RKO (cell line): ENCODE measurements around the gene C5AR1.
A peak's percentile ranks its signal among the peaks of the same experiment; 100 is the strongest.
"Not testable (repeated sequence)": the region's sequence is repeated elsewhere in the genome, so short reads cannot be mapped to it uniquely, and the experiment has no call there.

Experiments used
- DNase-seq: peaks from one replicate; pipeline ENCODE4 v3.0.0-alpha.2; 2016; ENCODE audit warnings: low spot score

C5AR1 gene

DNA sequence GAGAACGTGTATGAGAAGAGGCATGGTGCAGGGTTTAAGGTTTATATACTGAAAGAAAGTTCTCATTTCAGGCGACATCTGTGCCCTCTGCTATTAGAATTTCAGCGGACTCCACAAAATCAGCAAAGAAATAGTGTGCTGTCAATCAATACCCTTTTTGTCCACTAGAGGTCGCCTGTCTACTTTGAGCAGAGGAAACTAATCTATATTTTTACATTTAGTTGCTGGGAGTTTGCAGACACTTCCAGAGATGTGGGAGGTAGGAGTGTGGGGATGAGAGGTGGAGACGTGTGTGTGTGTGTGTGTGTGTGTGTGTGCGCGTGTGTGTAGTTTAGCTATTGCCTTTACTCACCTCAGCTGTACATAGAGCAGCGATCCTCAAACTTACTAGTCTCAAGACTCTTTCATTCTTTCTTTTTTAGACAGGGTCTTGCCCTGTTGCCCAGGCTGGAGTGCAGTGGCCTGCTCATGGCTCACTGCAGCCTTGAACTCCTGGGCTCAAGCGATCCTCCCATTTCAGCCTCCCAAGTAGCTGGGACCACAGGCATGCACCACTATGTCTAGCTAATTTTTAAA, 25.2 kb upstream of the C5AR1 start:
- DNase-seq, result peak; percentile 67

DNA sequence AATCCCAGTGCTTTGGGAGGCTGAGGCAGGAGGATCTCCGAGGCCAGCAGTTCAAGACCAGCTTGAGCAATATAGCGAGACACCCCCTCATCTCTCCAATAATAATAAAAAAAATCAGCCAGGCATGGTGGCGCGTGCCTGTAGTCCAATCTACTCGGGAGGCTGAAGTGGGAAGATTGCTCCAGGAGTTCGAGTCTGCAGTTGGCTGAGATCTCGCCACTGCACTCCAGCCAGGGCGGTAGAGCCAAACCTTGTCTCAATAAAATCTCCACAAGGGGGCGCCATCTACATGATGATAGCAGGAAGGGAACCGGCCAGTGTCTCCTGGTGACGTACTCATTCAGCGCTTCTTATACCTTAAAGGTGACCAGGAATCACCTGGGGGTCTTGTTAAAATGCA, 13.6 kb upstream of the C5AR1 start:
- peak; percentile 82 for DNase-seq

DNA sequence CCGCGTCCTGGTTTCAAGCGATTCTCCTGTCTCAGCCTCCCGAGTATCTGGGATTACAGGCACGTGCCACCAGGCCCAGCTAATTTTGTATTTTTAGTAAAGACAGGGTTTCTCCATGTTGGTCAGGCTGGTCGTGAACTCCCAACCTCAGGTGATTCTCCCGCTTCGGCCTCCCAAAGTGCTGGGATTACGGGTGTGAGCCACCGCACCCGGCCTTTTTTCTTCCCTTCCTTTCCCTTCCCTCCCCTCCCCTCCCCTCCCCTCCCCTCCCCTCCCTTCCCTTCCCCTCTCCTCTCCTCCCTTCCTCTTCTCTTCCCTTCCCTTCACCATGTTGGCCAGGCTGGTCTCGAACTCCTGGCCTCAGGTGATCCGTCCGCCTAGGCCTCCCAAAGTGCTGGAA, 8.8 kb upstream of the C5AR1 start:
- not testable (repeated sequence) for DNase-seq

DNA sequence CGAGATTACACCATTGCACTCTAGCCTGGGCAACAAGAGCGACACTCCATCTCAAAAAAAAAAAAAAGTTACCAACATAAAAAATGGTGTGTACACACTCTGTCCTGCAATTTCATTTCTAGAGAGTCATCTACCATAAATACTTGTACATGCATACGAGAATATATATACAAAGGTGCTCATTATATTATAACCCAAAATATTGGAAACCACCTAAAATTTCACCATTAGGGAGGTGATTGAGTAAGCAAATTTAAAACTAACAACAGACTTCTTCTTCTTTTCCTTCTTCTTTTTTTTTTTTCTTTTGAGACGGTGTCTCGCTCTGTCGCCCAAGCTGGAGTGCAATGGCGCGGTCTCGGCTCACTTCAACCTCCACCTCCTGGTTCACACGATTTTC, 7.4 kb upstream of the C5AR1 start:
- no peak for DNase-seq

DNA sequence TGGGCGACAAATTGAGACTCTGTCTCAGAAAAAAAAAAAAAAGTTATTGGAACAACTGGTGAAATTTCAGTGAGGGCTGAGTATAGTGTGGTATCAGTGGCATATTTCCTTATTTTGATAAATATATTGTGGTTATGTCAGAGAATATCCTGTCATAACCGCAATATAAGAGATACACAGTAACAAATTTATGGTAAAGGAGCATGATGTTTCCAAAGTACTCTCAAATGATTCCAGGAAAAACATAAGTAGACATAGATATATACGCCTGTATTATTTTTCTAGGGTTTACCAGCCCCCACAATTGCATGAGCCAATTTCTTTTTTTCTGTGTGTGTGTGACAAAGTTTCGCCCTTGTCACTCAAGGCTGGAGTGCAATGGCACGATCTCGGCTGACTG, 5.7 kb upstream of the C5AR1 start:
- no peak for DNase-seq

DNA sequence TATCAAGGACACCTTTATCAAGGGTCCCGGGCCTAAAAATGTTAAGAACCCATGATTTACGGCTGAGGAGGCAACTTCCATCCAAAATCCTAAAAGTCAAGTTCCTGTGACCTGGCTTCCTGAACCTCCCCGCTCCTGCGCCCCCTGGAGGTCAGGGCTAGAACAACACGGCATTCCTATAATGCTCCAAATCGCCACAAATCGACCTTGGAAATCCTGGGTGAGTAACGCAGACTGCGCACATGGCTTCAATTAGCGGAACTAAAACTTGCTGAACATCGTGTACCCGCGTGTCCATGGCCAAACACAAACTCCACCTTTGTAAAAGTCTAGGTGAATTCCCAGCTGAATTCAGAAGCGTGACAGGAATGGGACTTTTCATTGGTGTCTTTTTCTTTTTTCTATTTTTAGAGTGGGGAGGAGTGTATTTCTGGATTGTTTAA, 4.3 kb upstream of the C5AR1 start:
- peak; percentile 90 for DNase-seq

DNA sequence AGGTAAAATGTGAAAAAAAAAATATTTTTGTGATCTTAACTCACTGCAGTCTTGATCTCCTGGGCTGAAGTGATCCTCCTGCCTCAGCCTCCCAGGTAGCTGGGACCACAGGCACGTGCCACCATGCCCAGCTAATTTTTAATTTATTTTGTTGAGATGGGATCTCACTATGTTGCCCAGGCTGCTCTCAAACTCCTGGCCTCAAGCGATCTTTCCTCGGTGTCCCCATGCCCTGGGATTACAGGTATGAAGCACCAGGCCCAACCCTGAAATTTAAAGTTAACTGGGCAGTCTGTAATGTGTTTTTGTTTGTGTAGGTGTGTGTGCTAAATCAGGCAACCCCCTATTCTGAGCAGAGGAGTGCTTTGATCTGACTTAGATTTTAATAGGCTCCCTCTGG, 3.4 kb upstream of the C5AR1 start:
- DNase-seq, result no peak

DNA sequence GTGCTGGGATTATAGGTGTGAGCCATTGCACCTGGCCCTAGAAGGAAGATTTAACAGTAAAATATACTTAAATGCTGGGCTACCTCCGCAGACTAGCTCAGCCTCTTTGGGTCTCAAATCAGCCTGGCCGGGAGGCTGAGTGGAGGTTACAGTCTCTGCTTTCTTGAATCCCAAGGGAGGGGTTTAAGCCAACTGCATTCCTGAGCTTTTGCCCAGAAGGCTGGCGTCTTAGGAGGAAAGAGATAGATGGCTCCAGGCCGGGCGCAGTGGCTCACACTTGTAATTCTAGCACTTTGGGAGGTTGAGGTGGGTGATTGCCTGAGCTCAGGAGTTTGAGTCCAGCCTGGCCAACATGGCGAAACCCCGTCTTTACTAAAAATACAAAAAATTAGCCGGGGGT, 623 bp upstream of the C5AR1 start:
- no peak for DNase-seq

DNA sequence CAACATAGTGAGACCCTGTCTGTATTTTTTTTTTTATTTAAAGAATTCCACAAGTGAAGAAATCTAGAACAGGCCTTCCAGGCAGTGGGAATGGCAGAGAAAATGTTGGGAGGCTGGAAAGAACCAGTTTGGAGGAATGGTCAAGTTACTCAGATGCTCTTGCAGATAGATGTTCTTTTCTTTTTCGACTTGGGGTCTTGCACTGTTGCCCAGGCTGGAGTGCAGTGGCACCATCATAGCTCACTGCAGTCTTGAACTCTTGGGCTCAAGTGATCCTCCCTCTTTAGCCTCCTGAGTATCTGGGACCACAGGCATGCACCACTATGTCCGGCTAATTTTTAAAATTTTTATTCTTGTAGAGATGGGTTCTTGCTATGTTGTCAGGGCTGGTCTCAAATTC, 662 bp downstream of the C5AR1 start:
- DNase-seq, result no peak

DNA sequence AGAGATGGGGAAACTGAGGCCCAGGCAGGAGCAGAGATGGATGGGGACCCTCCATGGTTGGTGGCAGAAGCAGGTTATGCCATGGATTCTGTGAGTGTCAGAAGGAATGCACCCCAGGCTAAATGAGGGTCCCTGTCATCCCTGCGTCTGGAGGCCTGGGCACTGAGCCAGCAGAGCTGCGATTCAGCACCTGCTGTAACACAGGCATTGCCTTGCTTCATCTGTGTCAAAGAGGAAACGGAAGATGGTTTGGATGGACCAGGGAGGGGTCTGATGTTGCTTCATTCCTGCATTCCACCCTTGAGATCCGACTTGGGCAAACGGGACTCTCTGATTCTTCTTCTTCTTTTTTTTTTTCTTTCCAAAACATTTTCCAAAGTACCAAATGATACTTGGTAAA, 1.2 kb downstream of the C5AR1 start:
- DNase-seq, result peak; percentile 42

DNA sequence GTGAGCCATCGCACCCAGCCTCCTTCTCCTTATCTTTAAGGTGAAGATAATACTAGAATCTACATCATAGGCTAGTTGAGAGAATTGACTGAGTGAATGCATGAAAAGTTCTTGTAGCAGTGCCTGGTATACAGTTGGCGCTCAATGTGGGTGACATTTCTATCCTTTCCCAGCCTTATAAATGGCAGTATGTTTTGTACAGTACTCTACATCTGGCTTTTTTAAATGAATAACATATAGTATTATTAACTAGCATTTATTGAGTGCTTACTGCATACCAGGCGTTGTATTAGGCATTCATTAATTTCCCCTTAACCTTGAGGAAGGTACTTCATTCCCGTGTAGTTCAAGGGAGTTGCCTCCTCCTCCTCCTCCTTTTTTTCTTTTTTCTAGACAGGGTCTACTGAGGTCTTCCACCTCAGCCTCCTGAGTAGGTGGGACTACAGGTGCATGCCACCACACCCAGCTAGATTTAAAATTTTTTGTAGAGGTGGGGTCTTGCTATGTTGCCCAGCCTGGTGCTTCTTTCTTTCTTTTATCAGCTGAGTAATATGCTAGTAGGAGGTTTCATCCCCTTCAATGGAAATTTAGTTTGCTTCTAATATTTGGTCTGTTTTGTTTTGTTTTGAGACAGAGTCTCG, 2.8 kb downstream of the C5AR1 start:
- DNase-seq, result no peak

DNA sequence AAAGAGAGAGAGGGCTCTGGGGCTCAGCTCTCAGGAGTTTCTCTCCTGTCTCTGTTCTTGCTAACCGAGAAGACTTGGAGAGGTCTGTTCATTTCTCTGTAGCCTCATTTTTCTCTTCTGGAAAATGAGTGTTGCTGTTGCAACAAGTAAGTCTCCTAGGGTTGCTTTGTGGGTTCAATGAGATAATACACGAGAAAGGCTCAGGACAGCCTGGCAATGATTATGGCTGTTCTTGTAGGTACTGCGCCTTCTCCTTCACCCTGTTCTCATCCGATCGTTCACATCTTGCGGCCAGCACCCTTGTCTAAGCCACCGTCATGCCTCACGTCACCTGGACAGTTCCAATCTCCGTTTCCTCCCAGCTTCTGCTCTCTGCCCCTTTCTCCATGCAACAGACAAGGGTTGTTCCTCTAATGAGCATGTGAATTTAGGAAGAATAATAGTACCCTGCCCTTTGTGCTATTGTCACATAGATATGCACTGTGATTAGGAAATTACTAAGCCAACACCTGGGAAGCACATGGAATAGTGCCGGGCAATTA, 4.2 kb downstream of the C5AR1 start:
- DNase-seq, result no peak

DNA sequence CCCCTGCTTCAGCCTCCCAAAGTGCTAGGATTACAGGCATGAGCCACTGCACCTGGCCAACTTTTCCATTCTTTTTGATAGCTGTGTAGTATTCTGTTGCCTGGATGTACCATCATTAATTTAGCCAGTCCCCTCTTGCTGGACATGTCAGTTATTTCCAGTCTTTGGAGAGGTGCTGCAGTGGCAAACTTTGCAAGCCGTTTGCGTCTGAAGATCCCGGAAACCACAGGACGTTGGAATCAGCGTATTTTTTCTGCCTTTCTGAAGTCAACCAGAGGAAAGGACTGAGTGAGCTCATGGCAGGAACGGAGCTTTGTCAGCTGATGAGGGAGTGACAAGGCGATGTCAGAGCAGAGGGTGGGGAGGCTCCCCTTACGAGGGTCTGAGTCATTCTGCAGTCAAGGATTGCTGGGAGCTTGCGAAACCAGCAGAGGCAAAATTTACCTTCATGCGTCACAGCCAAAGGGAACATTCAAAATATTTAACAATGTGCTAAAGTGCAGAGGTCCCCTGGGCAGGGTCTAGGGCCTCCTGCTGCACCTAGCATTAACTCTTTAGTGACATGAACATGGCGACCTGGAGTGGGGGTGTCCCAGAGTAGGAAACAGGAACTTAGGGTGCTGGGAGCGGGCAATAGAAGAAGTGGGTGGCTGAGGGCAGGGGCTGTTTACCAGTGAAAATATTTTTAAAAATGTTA, 5.6 kb downstream of the C5AR1 start:
- peak; percentile 99 for DNase-seq

DNA sequence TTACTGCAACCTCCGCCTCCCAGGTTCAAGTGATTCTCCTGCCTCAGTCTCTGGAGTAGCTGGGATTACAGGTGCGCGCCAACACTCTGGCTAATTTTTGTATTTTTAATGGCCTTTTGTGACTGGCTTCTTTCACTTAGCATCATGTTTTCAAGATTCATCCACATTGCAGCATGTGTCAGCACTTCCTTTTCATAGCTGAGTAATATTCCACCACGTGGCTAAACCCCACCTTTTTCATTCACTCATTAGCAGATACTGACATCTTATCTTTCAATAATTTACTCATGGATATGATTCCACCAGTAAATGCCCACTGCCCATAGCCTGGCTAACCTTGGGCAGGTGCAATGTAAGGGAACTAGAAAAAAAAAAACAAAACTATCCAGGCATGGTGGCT, 6.9 kb downstream of the C5AR1 start:
- no peak for DNase-seq

DNA sequence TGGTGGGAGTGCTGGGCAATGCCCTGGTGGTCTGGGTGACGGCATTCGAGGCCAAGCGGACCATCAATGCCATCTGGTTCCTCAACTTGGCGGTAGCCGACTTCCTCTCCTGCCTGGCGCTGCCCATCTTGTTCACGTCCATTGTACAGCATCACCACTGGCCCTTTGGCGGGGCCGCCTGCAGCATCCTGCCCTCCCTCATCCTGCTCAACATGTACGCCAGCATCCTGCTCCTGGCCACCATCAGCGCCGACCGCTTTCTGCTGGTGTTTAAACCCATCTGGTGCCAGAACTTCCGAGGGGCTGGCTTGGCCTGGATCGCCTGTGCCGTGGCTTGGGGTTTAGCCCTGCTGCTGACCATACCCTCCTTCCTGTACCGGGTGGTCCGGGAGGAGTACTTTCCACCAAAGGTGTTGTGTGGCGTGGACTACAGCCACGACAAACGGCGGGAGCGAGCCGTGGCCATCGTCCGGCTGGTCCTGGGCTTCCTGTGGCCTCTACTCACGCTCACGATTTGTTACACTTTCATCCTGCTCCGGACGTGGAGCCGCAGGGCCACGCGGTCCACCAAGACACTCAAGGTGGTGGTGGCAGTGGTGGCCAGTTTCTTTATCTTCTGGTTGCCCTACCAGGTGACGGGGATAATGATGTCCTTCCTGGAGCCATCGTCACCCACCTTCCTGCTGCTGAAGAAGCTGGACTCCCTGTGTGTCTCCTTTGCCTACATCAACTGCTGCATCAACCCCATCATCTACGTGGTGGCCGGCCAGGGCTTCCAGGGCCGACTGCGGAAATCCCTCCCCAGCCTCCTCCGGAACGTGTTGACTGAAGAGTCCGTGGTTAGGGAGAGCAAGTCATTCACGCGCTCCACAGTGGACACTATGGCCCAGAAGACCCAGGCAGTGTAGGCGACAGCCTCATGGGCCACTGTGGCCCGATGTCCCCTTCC, 10.5 kb downstream of the C5AR1 start:
- DNase-seq, result no peak

DNA sequence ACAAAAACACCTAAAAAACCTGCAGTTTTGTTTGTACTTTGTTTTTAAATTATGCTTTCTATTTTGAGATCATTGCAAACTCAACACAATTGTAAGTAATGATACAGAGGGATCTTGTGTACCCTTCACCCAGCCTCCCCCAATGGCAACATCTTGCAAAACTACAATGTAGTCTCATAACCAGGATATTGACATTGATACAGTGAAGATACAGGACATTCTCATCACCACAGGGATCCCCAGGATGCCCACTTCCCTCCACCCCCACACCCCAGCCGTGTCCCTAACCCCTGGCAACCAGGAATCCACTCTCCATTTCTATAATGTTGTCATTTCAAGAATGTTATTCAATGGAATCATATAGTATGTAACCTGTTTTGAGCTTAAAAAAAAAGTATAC, 12.0 kb downstream of the C5AR1 start:
- no peak for DNase-seq

DNA sequence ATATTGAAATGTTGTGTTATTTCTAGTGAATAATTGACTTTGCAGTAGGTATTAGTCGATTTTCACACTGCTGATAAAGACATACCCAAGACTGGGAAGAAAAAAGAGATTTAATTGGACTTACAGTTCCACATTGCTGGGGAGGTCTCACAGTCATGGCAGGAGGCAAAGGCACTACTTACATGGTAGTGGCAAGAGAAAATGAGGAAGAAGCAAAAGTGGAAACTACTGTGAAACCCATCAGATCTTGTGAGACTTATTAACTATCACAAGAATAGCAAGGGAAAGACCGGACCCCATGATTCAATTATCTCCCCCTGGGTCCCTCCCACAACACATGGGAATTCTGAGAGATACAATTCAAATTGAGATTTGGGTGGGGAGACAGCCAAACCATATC, 12.4 kb downstream of the C5AR1 start:
- no peak for DNase-seq

DNA sequence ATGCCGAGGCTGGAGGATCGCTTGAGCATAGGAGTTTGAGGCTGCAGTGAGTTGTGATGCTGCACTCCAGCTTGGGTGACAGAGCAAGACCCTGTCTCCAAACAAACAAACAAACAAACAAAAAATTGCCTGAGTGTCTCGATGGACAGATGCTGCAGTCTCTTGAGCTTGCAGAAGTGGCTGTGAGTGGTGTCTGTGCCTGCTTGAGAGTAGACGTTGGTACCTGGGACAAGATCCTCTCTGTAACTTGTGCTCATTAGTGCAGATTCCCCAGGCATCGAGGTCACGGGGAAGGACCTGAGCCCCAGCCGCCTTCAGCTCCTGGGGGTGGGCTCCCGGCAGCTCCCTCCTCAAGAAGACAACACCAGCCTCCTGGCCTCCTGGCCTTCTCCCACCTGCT, 13.7 kb downstream of the C5AR1 start:
- DNase-seq, result no peak

DNA sequence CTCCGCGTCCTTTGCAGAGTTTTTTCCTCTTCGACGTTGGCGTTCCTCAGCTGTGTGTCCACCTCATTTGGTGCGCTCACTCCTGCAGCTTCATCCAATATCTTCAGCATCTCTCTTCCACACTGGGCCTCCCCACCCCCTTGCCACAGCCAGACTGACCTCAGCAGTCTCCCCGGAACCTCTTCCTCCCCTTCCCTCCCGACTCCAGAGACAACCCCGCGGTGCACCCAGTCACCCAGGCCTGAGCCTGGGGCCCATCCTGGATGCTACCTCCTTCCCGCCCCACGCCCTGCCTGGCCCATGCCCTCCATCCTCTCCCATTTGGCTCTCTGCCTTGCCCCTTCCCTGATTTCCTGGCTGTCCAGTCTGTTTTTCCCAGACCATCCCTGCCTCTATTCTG, 14.2 kb downstream of the C5AR1 start:
- no peak for DNase-seq

DNA sequence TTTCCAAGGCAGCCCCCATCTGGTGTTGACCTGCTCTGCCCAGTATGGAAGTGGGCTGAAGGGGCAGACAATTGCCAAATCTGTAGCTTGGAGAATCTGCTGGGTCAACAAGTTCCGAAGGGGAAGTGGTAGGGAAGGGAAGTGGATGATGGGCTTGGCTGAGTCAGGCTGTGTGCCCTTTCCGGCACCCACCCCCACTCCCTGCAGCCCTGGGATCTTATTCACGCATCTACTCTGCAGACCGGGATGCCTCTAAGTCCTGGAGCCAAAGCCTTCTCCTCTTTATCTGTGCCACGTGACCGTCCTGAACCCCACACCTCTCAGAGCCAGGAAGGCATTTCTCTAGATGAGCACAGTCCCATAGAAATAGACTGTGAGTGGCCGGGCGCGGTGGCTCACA, 14.8 kb downstream of the C5AR1 start:
- no peak for DNase-seq

DNA sequence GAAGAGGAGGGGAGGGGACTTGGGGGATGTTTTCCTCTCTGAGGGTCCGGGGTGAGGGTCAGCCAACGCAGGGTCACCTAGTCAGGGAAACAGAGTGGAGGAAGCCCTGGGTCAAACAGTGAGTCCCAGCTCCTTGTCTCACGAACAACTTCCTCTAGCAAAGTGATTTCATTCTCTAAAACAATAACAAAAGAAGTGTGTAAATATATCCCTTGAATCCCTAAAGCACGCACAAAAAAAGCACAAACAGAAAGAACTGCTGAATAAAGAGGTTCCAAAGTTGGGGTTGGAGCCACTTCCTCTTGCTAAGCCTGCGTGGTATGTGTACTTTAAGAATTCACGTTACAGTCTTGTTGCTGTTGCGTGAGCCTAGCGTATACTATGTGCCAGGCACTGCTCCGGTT, 20.8 kb downstream of the C5AR1 start:
- no peak for DNase-seq

DNA sequence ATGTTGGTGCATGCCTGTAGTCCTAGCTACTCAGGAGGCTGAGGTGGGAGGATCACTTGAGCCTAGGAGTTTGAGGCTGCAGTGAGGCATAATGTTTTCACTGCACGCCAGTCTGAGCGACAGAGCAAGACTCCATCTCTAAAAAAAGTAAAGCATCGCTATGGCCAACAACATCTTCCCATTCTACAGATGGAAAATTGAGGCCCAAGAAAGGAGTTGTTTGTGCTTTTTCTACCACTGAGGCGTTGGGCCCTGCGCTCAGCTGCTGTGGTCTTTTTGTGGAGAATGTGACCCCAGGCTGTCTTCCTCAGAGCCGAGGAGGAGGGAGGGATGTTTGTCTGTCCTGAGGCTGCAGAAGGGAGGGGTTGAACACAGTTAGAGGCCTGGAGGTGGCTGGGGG, 21.8 kb downstream of the C5AR1 start:
- DNase-seq, result no peak
